Neural crest cell (in vitro differentiated cells): ENCODE measurements around the gene MRC1. TPM values are rescaled to one million over a fixed set of nuclear protein-coding genes. Genes with fewer than 3 reads are reported as not detected.

Experiments used
- DNase-seq: peaks from one replicate; pipeline ENCODE4 v3.0.0; 2021; ENCODE audit warnings: low read depth, mixed read lengths, low spot score
- H3K27ac Mint-ChIP-seq: one replicate; pipeline ENCODE4 v1.8.0; 2021; ENCODE audit warnings: mild to moderate bottlenecking, mixed read lengths; ENCODE audit not compliant: unreplicated experiment
- H3K27me3 Mint-ChIP-seq: 2 replicates; pipeline ENCODE4 v1.8.0; 2021; ENCODE audit warnings: low read depth, mild to moderate bottlenecking, mixed read lengths
- H3K36me3 Mint-ChIP-seq: 2 replicates; pipeline ENCODE4 v1.8.0; 2021; ENCODE audit warnings: low read depth, mild to moderate bottlenecking, mixed read lengths
- H3K4me1 Mint-ChIP-seq: 2 replicates; pipeline ENCODE4 v1.8.0; 2021; ENCODE audit warnings: mixed read lengths
- H3K4me3 Mint-ChIP-seq: one replicate; pipeline ENCODE4 v1.8.0; 2021; ENCODE audit warnings: mild to moderate bottlenecking, mixed read lengths
- H3K9me3 Mint-ChIP-seq: 2 replicates; pipeline ENCODE4 v1.8.0; 2021; ENCODE audit warnings: mixed read lengths
- total RNA-seq: library from RNA; stranded (reverse); gene quantifications from 2 replicates; pipeline ENCODE4 v1.2.1, GENCODE V29; 2021
- TF ChIP-seq, protein P1 (sequence below): fragments of 200-600 bp; sonication (generic); conservative IDR thresholded peaks from 2 replicates; pipeline ENCODE4 v1.5.0; 2021; ENCODE audit warnings: antibody characterized with exemption, mild to moderate bottlenecking

The MRC1 gene
- total RNA-seq, 1 donor from 2014 or later = not detected

DNA sequence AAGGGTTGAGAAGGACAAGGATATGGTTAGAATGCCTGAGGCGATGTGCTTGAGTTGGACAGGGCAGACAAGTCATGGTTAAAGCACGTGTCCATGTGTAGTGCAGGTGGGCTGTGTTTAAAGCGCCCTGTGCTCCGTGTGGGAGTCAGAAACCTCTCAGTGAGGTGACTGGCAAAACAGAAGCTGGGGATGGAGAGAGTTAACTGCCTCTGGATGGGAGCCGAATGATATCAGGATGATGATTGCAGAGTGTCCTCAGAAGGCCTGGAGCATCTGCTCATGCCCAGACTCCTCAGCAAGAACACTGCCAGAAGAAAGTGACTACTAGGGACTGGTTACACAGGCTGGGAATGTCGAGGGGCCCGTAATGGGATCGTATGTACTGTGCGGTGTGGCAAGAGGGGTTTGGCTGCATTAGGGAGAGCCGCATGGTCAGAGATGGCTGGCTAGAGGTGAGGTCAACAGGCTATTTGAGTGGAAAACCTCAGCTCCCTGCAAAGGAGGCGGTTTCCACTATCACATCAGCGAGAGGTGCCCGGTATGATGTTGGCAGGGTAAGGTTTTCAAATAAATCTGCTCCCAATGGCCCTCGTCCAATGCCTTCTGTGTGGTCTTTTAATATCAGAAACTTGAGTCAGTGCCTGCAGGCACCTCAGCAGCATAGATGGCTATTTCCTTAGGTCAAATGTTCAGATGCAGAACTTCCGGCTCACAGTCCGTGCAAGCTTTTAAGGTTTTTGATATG, 26.1 kb upstream of the MRC1 start:
- Mint-ChIP-seq H3K27ac (no peak overlapping the region), H3K9me3 (no peaks in the 10 kb centered on the region), H3K4me3 (no peak overlapping the region), H3K27me3 (no peaks in the 10 kb centered on the region), H3K36me3 (no peaks in the 10 kb centered on the region), H3K4me1 (peaks cover 5% of the 10 kb centered on the region)
- DNase-seq = no peak
- TF ChIP-seq, protein P1, sequence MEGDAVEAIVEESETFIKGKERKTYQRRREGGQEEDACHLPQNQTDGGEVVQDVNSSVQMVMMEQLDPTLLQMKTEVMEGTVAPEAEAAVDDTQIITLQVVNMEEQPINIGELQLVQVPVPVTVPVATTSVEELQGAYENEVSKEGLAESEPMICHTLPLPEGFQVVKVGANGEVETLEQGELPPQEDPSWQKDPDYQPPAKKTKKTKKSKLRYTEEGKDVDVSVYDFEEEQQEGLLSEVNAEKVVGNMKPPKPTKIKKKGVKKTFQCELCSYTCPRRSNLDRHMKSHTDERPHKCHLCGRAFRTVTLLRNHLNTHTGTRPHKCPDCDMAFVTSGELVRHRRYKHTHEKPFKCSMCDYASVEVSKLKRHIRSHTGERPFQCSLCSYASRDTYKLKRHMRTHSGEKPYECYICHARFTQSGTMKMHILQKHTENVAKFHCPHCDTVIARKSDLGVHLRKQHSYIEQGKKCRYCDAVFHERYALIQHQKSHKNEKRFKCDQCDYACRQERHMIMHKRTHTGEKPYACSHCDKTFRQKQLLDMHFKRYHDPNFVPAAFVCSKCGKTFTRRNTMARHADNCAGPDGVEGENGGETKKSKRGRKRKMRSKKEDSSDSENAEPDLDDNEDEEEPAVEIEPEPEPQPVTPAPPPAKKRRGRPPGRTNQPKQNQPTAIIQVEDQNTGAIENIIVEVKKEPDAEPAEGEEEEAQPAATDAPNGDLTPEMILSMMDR = no peak

DNA sequence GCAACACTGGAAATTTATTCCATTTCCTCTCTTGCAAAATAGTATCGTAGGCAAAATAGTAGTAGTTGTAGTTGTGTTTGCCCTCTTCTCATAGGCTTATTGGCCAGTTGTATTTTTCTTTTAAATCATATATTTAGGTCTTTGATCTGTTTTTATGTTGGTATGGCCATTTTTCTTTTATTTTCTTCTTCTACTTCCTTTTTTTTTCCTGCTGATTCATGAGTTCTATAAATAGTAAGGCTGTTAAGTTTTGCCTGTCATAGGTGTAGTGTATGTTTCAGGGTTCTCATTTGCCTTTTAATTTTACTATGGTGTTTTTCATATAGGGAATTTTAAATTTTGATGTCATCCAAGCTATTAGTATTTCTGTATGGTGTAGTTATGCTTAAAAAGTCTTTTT, 25.4 kb upstream of the MRC1 start:
- H3K36me3 Mint-ChIP-seq = no peaks in the 10 kb centered on the region
- H3K27me3 Mint-ChIP-seq = no peaks in the 10 kb centered on the region
- peaks cover 7% of the 10 kb centered on the region for H3K4me1 Mint-ChIP-seq
- H3K9me3 Mint-ChIP-seq = no peaks in the 10 kb centered on the region
- no peak for DNase-seq
- no peak overlapping the region for H3K4me3 Mint-ChIP-seq
- TF ChIP-seq, protein P1 = no peak
- H3K27ac Mint-ChIP-seq = no peak overlapping the region

GRCh38 chr10:17784688-17785087, 24.5 kb upstream of the MRC1 start:
- TF ChIP-seq, protein P1 = no peak
- Mint-ChIP-seq H3K4me1 (peaks cover 10% of the 10 kb centered on the region), H3K27ac (no peak overlapping the region), H3K36me3 (no peaks in the 10 kb centered on the region), H3K27me3 (no peaks in the 10 kb centered on the region), H3K4me3 (no peak overlapping the region), H3K9me3 (no peaks in the 10 kb centered on the region)
- DNase-seq = no peak

- TF ChIP-seq, protein P1 = no peak
- DNase-seq = no peak
- H3K9me3 Mint-ChIP-seq = no peaks in the 10 kb centered on the region
- peaks cover 10% of the 10 kb centered on the region for H3K4me1 Mint-ChIP-seq
- no peak overlapping the region for H3K4me3 Mint-ChIP-seq
- no peak overlapping the region for H3K27ac Mint-ChIP-seq
- no peaks in the 10 kb centered on the region for H3K36me3 Mint-ChIP-seq
- H3K27me3 Mint-ChIP-seq = no peaks in the 10 kb centered on the region
Observed at GRCh38 chr10:17785276-17785930, 23.7 kb upstream of the MRC1 start.

DNA sequence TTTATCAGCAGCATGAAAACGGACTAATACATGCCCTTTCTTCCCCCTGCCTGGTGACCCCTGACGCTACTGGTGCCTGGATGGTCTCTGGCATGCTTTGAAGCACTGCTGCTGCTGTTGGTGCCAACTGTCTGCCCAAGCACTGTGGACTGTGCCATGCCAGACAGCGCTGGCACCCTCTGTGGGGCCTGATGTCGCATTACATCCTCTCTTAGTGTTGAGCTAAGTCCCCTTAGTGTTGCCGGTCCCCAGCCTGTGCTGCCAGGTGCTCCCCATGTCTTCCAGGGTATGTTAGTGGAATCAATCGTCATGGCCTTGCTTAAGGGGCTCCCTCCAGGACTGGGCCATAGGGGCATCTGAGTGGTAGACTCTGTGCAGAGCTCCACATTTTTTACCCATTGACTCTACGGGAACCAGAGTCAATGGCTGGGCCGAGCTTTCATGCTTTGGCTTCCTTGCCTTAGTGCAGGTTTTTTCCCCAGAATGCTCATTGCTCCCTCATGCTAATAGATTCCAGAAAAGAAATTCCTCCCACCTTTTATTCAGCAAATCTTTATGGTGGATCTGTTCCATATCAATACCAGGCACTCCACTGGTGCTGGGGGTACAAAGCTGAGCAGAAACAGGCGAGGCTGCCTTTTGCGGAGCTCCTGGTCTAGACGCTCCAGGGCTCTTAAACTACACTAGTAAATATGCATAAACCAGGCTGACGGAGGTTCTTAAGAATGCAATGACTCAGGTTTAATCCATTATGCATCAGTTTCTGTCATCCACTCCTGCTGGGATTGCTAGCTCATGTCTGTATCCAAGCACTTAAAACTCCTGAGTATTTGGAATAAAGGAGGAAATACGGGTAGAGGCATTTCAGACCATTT, 21.8 kb upstream of the MRC1 start:
- Mint-ChIP-seq H3K4me3 (no peak overlapping the region), H3K27ac (peak overlapping the region; percentile 8), H3K9me3 (no peaks in the 10 kb centered on the region), H3K4me1 (peaks cover 10% of the 10 kb centered on the region), H3K36me3 (no peaks in the 10 kb centered on the region), H3K27me3 (no peaks in the 10 kb centered on the region)
- TF ChIP-seq, protein P1 = no peak
- DNase-seq = no peak
